ENCODE results near the gene GSTM4.

GSTM4 gene

GRCh38 chr1:109637446-109637845 lies 18.5 kb upstream of the GSTM4 start:
- peaks cover 14 to 31% of the 10 kb centered on the region in 2 donors for H3K27me3 Mint-ChIP-seq
- peaks cover 10 to 15% of the 10 kb centered on the region in 2 donors for H3K4me1 Mint-ChIP-seq (ENCODE audit: low read depth in 2 of 2)
- no peak overlapping the region for H3K27ac Mint-ChIP-seq
- no peak for DNase-seq
- H3K4me3 Mint-ChIP-seq, result no peak overlapping the region
- peaks cover 20% of the 10 kb centered on the region for H3K36me3 Mint-ChIP-seq (ENCODE audit: insufficient read depth)
- no peaks in the 10 kb centered on the region for H3K9me3 Mint-ChIP-seq
- ATAC-seq (replicated peaks), result no peak

- Mint-ChIP-seq H3K27me3 (peaks cover 14 to 31% of the 10 kb centered on the region in 2 donors), H3K36me3 (ENCODE audit: insufficient read depth) (peaks cover 16% of the 10 kb centered on the region), H3K9me3 (no peaks in the 10 kb centered on the region), H3K4me1 (ENCODE audit: low read depth in 2 of 2) (peaks cover 13 to 23% of the 10 kb centered on the region in 2 donors), H3K27ac (no peak overlapping the region), H3K4me3 (no peak overlapping the region)
- ATAC-seq (replicated peaks), result no peak
- no peak for DNase-seq
Measured at GRCh38 chr1:109639063-109639840, 16.6 kb upstream of the GSTM4 start.

GRCh38 chr1:109639841-109640184 lies 16.1 kb upstream of the GSTM4 start:
- Mint-ChIP-seq H3K27ac (no peak overlapping the region), H3K36me3 (ENCODE audit: insufficient read depth) (peaks cover 16% of the 10 kb centered on the region), H3K27me3 (peaks cover 14 to 36% of the 10 kb centered on the region in 2 donors), H3K4me1 (ENCODE audit: low read depth in 2 of 2) (peaks cover 8 to 18% of the 10 kb centered on the region in 2 donors), H3K9me3 (no peaks in the 10 kb centered on the region), H3K4me3 (no peak overlapping the region)
- no peak for ATAC-seq (replicated peaks)
- DNase-seq, result no peak

- H3K36me3 Mint-ChIP-seq (ENCODE audit: insufficient read depth), result peaks cover 16% of the 10 kb centered on the region
- H3K4me3 Mint-ChIP-seq, result no peak overlapping the region
- no peaks in the 10 kb centered on the region for H3K9me3 Mint-ChIP-seq
- H3K27ac Mint-ChIP-seq, result no peak overlapping the region
- H3K27me3 Mint-ChIP-seq, result peaks cover 14 to 40% of the 10 kb centered on the region in 2 donors
- peak; percentile 87 to 93 (median 92) for DNase-seq
- ATAC-seq (replicated peaks), result peak; percentile 80
- H3K4me1 Mint-ChIP-seq (ENCODE audit: low read depth in 2 of 2), result peaks cover 7 to 15% of the 10 kb centered on the region in 2 donors
Measured at GRCh38 chr1:109640285-109640865, 15.5 kb upstream of the GSTM4 start.

GRCh38 chr1:109641078-109641740 lies 14.7 kb upstream of the GSTM4 start:
- Mint-ChIP-seq H3K27me3 (peaks cover 14 to 39% of the 10 kb centered on the region in 2 donors), H3K4me1 (ENCODE audit: low read depth in 2 of 2) (peaks cover 7 to 15% of the 10 kb centered on the region in 2 donors), H3K9me3 (no peaks in the 10 kb centered on the region), H3K4me3 (no peak overlapping the region), H3K27ac (no peak overlapping the region), H3K36me3 (ENCODE audit: insufficient read depth) (peaks cover 16% of the 10 kb centered on the region)
- ATAC-seq (replicated peaks) (no peak), DNase-seq (no peak)

GRCh38 chr1:109641861-109642260 lies 14.0 kb upstream of the GSTM4 start:
- Mint-ChIP-seq H3K36me3 (ENCODE audit: insufficient read depth) (peaks cover 12% of the 10 kb centered on the region), H3K4me3 (no peak overlapping the region), H3K27me3 (peaks cover 14 to 33% of the 10 kb centered on the region in 2 donors), H3K27ac (no peak overlapping the region), H3K4me1 (ENCODE audit: low read depth in 2 of 2) (peaks cover 7 to 15% of the 10 kb centered on the region in 2 donors), H3K9me3 (no peaks in the 10 kb centered on the region)
- no peak for DNase-seq
- ATAC-seq (replicated peaks), result no peak

- ATAC-seq (replicated peaks) (no peak), DNase-seq (no peak)
- peaks cover 7 to 15% of the 10 kb centered on the region in 2 donors for H3K4me1 Mint-ChIP-seq (ENCODE audit: low read depth in 2 of 2)
- no peaks in the 10 kb centered on the region for H3K9me3 Mint-ChIP-seq
- no peak overlapping the region for H3K27ac Mint-ChIP-seq
- no peak overlapping the region for H3K4me3 Mint-ChIP-seq
- H3K36me3 Mint-ChIP-seq (ENCODE audit: insufficient read depth), result peaks cover 12% of the 10 kb centered on the region
- H3K27me3 Mint-ChIP-seq, result peaks cover 14 to 27% of the 10 kb centered on the region in 2 donors
Measured at GRCh38 chr1:109642626-109643025, 13.3 kb upstream of the GSTM4 start.

- Mint-ChIP-seq H3K4me1 (ENCODE audit: low read depth in 2 of 2) (peaks cover 7 to 15% of the 10 kb centered on the region in 2 donors), H3K4me3 (peak overlapping the region in 1 of 2 donors; percentile 8), H3K36me3 (ENCODE audit: insufficient read depth) (peaks cover 12% of the 10 kb centered on the region), H3K27me3 (peaks cover 9 to 33% of the 10 kb centered on the region in 2 donors), H3K27ac (peak overlapping the region in 1 of 2 donors; percentile 26), H3K9me3 (no peaks in the 10 kb centered on the region)
- ATAC-seq (replicated peaks) (peak; percentile 93), DNase-seq (peak; percentile 87 to 89 (median 88))
Measured at GRCh38 chr1:109643385-109644230, 12.3 kb upstream of the GSTM4 start.

GRCh38 chr1:109644670-109645069 lies 11.2 kb upstream of the GSTM4 start:
- Mint-ChIP-seq H3K27me3 (peaks cover 5 to 33% of the 10 kb centered on the region in 2 donors), H3K27ac (no peak overlapping the region), H3K4me3 (no peak overlapping the region), H3K9me3 (no peaks in the 10 kb centered on the region), H3K4me1 (ENCODE audit: low read depth in 2 of 2) (peaks cover 7 to 15% of the 10 kb centered on the region in 2 donors), H3K36me3 (ENCODE audit: insufficient read depth) (peaks cover 10% of the 10 kb centered on the region)
- no peak for ATAC-seq (replicated peaks)
- DNase-seq, result no peak

- Mint-ChIP-seq H3K4me1 (ENCODE audit: low read depth in 2 of 2) (no peaks in the 10 kb centered on the region), H3K36me3 (ENCODE audit: insufficient read depth) (no peaks in the 10 kb centered on the region), H3K27me3 (peaks cover 6 to 50% of the 10 kb centered on the region in 2 donors), H3K27ac (no peak overlapping the region), H3K9me3 (no peaks in the 10 kb centered on the region), H3K4me3 (no peak overlapping the region)
- no peak for DNase-seq
- no peak for ATAC-seq (replicated peaks)
Measured at GRCh38 chr1:109649491-109649914, 6.4 kb upstream of the GSTM4 start.

- Mint-ChIP-seq H3K27me3 (peaks cover 10 to 44% of the 10 kb centered on the region in 2 donors), H3K27ac (no peak overlapping the region), H3K36me3 (ENCODE audit: insufficient read depth) (peaks cover 3% of the 10 kb centered on the region), H3K4me1 (ENCODE audit: low read depth in 2 of 2) (peaks cover 0 to 8% of the 10 kb centered on the region in 2 donors), H3K4me3 (no peak overlapping the region), H3K9me3 (no peaks in the 10 kb centered on the region)
- no peak for DNase-seq
- no peak for ATAC-seq (replicated peaks)
Measured at GRCh38 chr1:109650609-109651008, 5.3 kb upstream of the GSTM4 start.

GRCh38 chr1:109652402-109652801 lies 3.5 kb upstream of the GSTM4 start:
- no peak for ATAC-seq (replicated peaks)
- no peaks in the 10 kb centered on the region for H3K9me3 Mint-ChIP-seq
- H3K4me1 Mint-ChIP-seq (ENCODE audit: low read depth in 2 of 2), result peaks cover 4 to 17% of the 10 kb centered on the region in 2 donors
- DNase-seq, result no peak
- no peak overlapping the region for H3K27ac Mint-ChIP-seq
- no peak overlapping the region for H3K4me3 Mint-ChIP-seq
- peaks cover 10 to 44% of the 10 kb centered on the region in 2 donors for H3K27me3 Mint-ChIP-seq
- H3K36me3 Mint-ChIP-seq (ENCODE audit: insufficient read depth), result peaks cover 3% of the 10 kb centered on the region

GRCh38 chr1:109653306-109653705 lies 2.6 kb upstream of the GSTM4 start:
- Mint-ChIP-seq H3K36me3 (ENCODE audit: insufficient read depth) (peaks cover 3% of the 10 kb centered on the region), H3K9me3 (no peaks in the 10 kb centered on the region), H3K4me3 (no peak overlapping the region), H3K27me3 (peaks cover 10 to 38% of the 10 kb centered on the region in 2 donors), H3K27ac (no peak overlapping the region), H3K4me1 (ENCODE audit: low read depth in 2 of 2) (peaks cover 4 to 20% of the 10 kb centered on the region in 2 donors)
- ATAC-seq (replicated peaks), result no peak
- DNase-seq, result no peak
